Skeletal muscle tissue (tissue), 4 donors: Measurements from ENCODE around the gene NALCN. TPM values are rescaled to one million over a fixed set of nuclear protein-coding genes. Genes with fewer than 3 reads are reported as not detected.

Experiments used
- H3K27ac ChIP-seq: one replicate; pipeline ENCODE4 v1.7.0; 2013; ENCODE audit warnings: mild to moderate bottlenecking, low read depth, low read length, inconsistent platforms
- H3K27me3 ChIP-seq, 3 donors: one replicate each; pipeline ENCODE4 v1.7.0; 2013; ENCODE audit warnings: low read length in 3 of 3; ENCODE audit not compliant: control insufficient read depth in 3 of 3, insufficient read depth in 3 of 3
- H3K36me3 ChIP-seq, 3 donors: one replicate each; pipeline ENCODE4 v1.7.0; 2013; ENCODE audit warnings: low read length in 3 of 3; ENCODE audit not compliant: control insufficient read depth in 3 of 3, insufficient read depth in 3 of 3
- H3K4me1 ChIP-seq, 3 donors: one replicate each; pipeline ENCODE4 v1.7.0; 2013; ENCODE audit warnings: low read length in 3 of 3, mild to moderate bottlenecking in 3 of 3; ENCODE audit not compliant: control insufficient read depth in 3 of 3, insufficient read depth in 3 of 3
- H3K4me3 ChIP-seq, 3 donors: one replicate each; pipeline ENCODE4 v1.7.0; 2013; ENCODE audit warnings: low read length in 3 of 3
- H3K9ac ChIP-seq, 3 donors: one replicate each; pipeline ENCODE4 v1.7.0; 2013; ENCODE audit warnings: low read length in 3 of 3, mild to moderate bottlenecking in 3 of 3, moderate library complexity in 2 of 3, low read depth in 1 of 3
- H3K9me3 ChIP-seq, 3 donors: one replicate each; pipeline ENCODE4 v1.7.0; 2013; ENCODE audit warnings: low read length in 3 of 3; ENCODE audit not compliant: control insufficient read depth in 3 of 3
- total RNA-seq: library from RNA; depleted of rRNA; stranded (reverse); fragments of >200 nt; gene quantifications from one replicate; pipeline ENCODE4 v1.2.3, GENCODE V29; 2014
- donor health status: Osteomylitis.

The NALCN gene
- total RNA-seq, 1 donor from 2014 or later, result 1.0 TPM

DNA sequence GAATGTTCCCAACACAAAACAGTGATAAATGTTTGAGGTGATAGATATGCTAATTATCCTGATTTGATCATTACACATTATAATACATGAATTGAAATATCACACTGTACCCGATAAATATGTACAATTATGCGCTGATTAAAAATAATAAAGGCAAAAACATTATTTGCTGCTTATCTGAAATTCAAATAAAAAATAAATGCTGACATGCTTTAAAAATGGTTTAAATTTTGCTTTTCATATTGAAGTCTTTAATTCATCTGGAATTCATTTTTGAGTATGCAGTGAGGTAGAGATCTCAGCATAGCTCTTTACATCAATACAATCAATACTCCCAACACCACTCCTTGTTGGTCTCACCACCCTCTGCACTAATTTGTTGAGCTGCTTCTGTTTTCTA, 330.8 kb downstream of the NALCN start:
- Histone ChIP-seq H3K9ac (no peak overlapping the region), H3K4me1 (no peaks in the 10 kb centered on the region)

GRCh38 chr13:101082441-101082840, 333.9 kb downstream of the NALCN start:
- H3K9me3 ChIP-seq, result no peaks in the 10 kb centered on the region
- no peaks in the 10 kb centered on the region for H3K36me3 ChIP-seq
- H3K4me1 ChIP-seq, result no peaks in the 10 kb centered on the region
- no peak overlapping the region for H3K9ac ChIP-seq
- H3K27ac ChIP-seq, result no peak overlapping the region
- H3K27me3 ChIP-seq, result no peaks in the 10 kb centered on the region
- no peak overlapping the region for H3K4me3 ChIP-seq

More for the DNA sequence above, 330.8 kb downstream of the NALCN start:
- no peak overlapping the region for H3K27ac ChIP-seq
- no peak overlapping the region for H3K4me3 ChIP-seq
- H3K36me3 ChIP-seq, result no peaks in the 10 kb centered on the region
- H3K9me3 ChIP-seq, result no peaks in the 10 kb centered on the region
- no peaks in the 10 kb centered on the region for H3K27me3 ChIP-seq

GRCh38 chr13:101080616-101081015, 335.7 kb downstream of the NALCN start:
- H3K9ac ChIP-seq, result no peak overlapping the region
- no peaks in the 10 kb centered on the region for H3K27me3 ChIP-seq
- no peaks in the 10 kb centered on the region for H3K9me3 ChIP-seq
- no peak overlapping the region for H3K4me3 ChIP-seq
- H3K4me1 ChIP-seq, result no peaks in the 10 kb centered on the region
- H3K27ac ChIP-seq, result no peak overlapping the region
- H3K36me3 ChIP-seq, result no peaks in the 10 kb centered on the region

DNA sequence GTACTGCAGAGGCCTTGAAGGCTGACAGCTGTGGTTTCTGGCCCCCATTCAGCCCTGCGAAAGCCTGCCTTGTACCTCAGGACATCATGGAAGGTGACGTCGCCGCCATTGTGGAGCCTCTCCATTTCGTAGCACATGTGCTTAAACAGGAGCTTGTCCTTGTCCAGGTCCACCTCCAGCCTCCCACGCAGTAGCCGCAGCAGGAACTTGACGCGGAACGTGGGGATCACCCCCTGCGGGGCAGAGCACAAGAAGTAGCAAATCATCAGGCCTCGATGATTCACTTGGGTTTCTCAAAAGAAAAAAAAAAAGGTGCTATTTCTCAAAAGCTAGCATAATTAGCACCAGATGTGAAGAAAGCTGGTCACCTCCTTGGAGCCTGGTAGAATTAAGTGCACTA, 351.0 kb downstream of the NALCN start:
- Histone ChIP-seq H3K9me3 (no peaks in the 10 kb centered on the region), H3K9ac (no peak overlapping the region), H3K4me3 (no peak overlapping the region), H3K27me3 (no peaks in the 10 kb centered on the region), H3K27ac (no peak overlapping the region), H3K4me1 (no peaks in the 10 kb centered on the region), H3K36me3 (no peaks in the 10 kb centered on the region)

GRCh38 chr13:101059793-101060192, 356.5 kb downstream of the NALCN start:
- no peak overlapping the region for H3K9ac ChIP-seq
- H3K9me3 ChIP-seq, result no peaks in the 10 kb centered on the region
- H3K27ac ChIP-seq, result no peak overlapping the region
- no peaks in the 10 kb centered on the region for H3K36me3 ChIP-seq
- H3K27me3 ChIP-seq, result no peaks in the 10 kb centered on the region
- no peaks in the 10 kb centered on the region for H3K4me1 ChIP-seq
- no peak overlapping the region for H3K4me3 ChIP-seq

- H3K27ac ChIP-seq, result no peak overlapping the region
- no peak overlapping the region for H3K9ac ChIP-seq
- no peaks in the 10 kb centered on the region for H3K9me3 ChIP-seq
- H3K4me3 ChIP-seq, result no peak overlapping the region
- no peaks in the 10 kb centered on the region for H3K36me3 ChIP-seq
- H3K4me1 ChIP-seq, result no peaks in the 10 kb centered on the region
- no peaks in the 10 kb centered on the region for H3K27me3 ChIP-seq
Measured at GRCh38 chr13:101058841-101059240, 357.5 kb downstream of the NALCN start.

DNA sequence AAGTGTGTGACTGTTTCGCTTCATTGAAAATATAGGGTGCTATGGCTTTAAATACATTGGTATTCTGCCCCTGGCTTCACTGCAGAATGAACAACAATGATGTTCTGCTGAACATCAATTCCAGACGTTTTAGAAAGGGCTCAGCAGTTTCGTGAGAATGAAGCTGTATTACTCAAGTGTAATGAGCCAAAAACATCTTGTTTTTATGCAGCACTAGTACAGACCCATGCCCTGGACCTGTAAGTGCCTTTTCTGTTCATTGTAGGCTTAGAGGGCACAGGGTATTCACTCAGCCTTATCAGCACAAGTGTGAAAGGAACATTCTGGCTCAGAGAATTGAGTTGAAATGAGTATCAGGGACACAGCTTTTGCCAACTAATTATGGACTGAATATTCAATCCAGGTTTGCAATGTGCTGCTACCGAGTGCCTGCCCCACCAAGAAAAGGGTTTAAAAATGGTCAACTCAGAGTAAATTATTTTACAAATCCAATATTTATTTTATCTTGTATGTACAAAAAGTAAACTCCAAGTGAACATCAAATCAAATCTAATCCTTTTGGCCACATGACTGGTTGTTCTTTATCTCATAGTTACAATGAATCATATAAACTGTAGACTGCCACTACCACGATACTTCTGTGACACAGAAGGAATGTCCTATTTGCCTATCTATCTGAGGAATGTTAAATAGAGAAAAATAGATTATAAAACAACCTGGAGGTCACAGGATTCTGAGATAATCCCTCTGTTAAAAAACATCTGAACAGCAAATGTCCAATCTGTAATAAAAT, 362.8 kb downstream of the NALCN start:
- Histone ChIP-seq H3K36me3 (no peaks in the 10 kb centered on the region), H3K27ac (no peak overlapping the region), H3K27me3 (no peaks in the 10 kb centered on the region), H3K9me3 (no peaks in the 10 kb centered on the region), H3K9ac (no peak overlapping the region), H3K4me1 (no peaks in the 10 kb centered on the region), H3K4me3 (no peak overlapping the region)

- Histone ChIP-seq H3K4me3 (no peak overlapping the region), H3K9me3 (no peaks in the 10 kb centered on the region), H3K36me3 (no peaks in the 10 kb centered on the region), H3K27me3 (no peaks in the 10 kb centered on the region), H3K4me1 (no peaks in the 10 kb centered on the region), H3K27ac (no peak overlapping the region), H3K9ac (no peak overlapping the region)
Measured at GRCh38 chr13:101049166-101049850, 367.0 kb downstream of the NALCN start.

GRCh38 chr13:101036546-101036945, 379.8 kb downstream of the NALCN start:
- H3K9ac ChIP-seq, result no peak overlapping the region
- no peaks in the 10 kb centered on the region for H3K4me1 ChIP-seq
- H3K4me3 ChIP-seq, result no peak overlapping the region
- no peaks in the 10 kb centered on the region for H3K36me3 ChIP-seq
- peaks cover 0 to 4% (median 0%) of the 10 kb centered on the region in 3 donors for H3K9me3 ChIP-seq
- H3K27me3 ChIP-seq, result no peaks in the 10 kb centered on the region
- no peak overlapping the region for H3K27ac ChIP-seq

GRCh38 chr13:101035119-101035620, 381.1 kb downstream of the NALCN start:
- no peak overlapping the region for H3K4me3 ChIP-seq
- H3K9ac ChIP-seq, result no peak overlapping the region
- H3K9me3 ChIP-seq, result peaks cover 0 to 4% (median 0%) of the 10 kb centered on the region in 3 donors
- H3K4me1 ChIP-seq, result no peaks in the 10 kb centered on the region
- no peak overlapping the region for H3K27ac ChIP-seq
- no peaks in the 10 kb centered on the region for H3K27me3 ChIP-seq
- no peaks in the 10 kb centered on the region for H3K36me3 ChIP-seq
